Neural progenitor cell (in vitro differentiated cells): ENCODE data around the gene PATJ.

ENCODE experiments used
- CTCF ChIP-seq: fragments of 200-600 bp; sonication (generic); IDR thresholded peaks from 2 replicates; pipeline ENCODE4 v1.5.1; 2017; ENCODE audit warnings: antibody characterized with exemption, mild to moderate bottlenecking
- EZH2 ChIP-seq: fragments of 200-600 bp; sonication (generic); IDR thresholded peaks from 2 replicates; pipeline ENCODE4 v1.6.1; 2017; ENCODE audit warnings: antibody characterized with exemption, mild to moderate bottlenecking, moderate library complexity
- EZH2phosphoT487 ChIP-seq: fragments of 200-600 bp; sonication (generic); IDR thresholded peaks from 2 replicates; pipeline ENCODE4 v1.6.1; 2017; ENCODE audit warnings: antibody characterized with exemption

GRCh38 chr1:61993331-61993961 lies 251.2 kb downstream of the PATJ start:
- TF ChIP-seq CTCF (no peak), EZH2phosphoT487 (no peak), EZH2 (no peak)
